Endothelial cell of umbilical vein (primary cell): Measurements from ENCODE around the gene ZNF804B.

Experiments
- EZH2 ChIP-seq: IDR thresholded peaks from 2 replicates; pipeline ENCODE4 v1.6.1; 2012; ENCODE audit warnings: borderline replicate concordance, low read depth, mild to moderate bottlenecking, moderate library complexity, low read length, inconsistent platforms; ENCODE audit not compliant: severe bottlenecking
- GATA2 ChIP-seq: IDR thresholded peaks from 2 replicates; pipeline ENCODE4 v1.7.0; 2011; ENCODE audit warnings: low read depth, mild to moderate bottlenecking, moderate library complexity, mixed read lengths, low read length; ENCODE audit not compliant: insufficient read length, insufficient read depth
- POLR2A ChIP-seq: IDR thresholded peaks from 2 replicates; pipeline ENCODE4 v1.6.1; 2012; ENCODE audit warnings: low read depth, mild to moderate bottlenecking, control low read depth, low read length
- POLR2AphosphoS5 ChIP-seq: IDR thresholded peaks from 2 replicates; pipeline ENCODE4 v1.6.1; 2012; ENCODE audit warnings: low read depth, mild to moderate bottlenecking, control low read depth, low read length, moderate library complexity; ENCODE audit not compliant: insufficient read depth
- TF ChIP-seq, protein P1 (sequence below), 2 donors: IDR thresholded peaks; 1 replicate in 1 of 2; 2 replicates in 1 of 2; pipeline ENCODE4 v1.5.1; 2011; ENCODE audit warnings: low read length in 2 of 2, mild to moderate bottlenecking in 2 of 2, moderate library complexity in 2 of 2, control low read depth in 1 of 2, inconsistent platforms in 1 of 2, low read depth in 1 of 2; ENCODE audit not compliant: insufficient read depth in 1 of 2; ENCODE audit errors: extremely low read depth in 1 of 2
- TF ChIP-seq, protein P2 (sequence below): IDR thresholded peaks from 2 replicates; pipeline ENCODE4 v1.6.1; 2011; ENCODE audit not compliant: insufficient read depth, insufficient read length

GRCh38 chr7:89021741-89022140, 262.2 kb downstream of the ZNF804B start:
- TF ChIP-seq, protein P1, sequence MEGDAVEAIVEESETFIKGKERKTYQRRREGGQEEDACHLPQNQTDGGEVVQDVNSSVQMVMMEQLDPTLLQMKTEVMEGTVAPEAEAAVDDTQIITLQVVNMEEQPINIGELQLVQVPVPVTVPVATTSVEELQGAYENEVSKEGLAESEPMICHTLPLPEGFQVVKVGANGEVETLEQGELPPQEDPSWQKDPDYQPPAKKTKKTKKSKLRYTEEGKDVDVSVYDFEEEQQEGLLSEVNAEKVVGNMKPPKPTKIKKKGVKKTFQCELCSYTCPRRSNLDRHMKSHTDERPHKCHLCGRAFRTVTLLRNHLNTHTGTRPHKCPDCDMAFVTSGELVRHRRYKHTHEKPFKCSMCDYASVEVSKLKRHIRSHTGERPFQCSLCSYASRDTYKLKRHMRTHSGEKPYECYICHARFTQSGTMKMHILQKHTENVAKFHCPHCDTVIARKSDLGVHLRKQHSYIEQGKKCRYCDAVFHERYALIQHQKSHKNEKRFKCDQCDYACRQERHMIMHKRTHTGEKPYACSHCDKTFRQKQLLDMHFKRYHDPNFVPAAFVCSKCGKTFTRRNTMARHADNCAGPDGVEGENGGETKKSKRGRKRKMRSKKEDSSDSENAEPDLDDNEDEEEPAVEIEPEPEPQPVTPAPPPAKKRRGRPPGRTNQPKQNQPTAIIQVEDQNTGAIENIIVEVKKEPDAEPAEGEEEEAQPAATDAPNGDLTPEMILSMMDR (IDR thresholded peaks at IDR 0.05; ENCODE audit: extremely low read depth in 1 of 2, insufficient read depth in 1 of 2, low read depth in 1 of 2, low read length in 2 of 2): no peak
- TF ChIP-seq POLR2A: no peak
- no peak for TF ChIP-seq POLR2AphosphoS5
- no peak for TF ChIP-seq EZH2
- TF ChIP-seq, protein P2, sequence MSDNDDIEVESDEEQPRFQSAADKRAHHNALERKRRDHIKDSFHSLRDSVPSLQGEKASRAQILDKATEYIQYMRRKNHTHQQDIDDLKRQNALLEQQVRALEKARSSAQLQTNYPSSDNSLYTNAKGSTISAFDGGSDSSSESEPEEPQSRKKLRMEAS: no peak
- TF ChIP-seq GATA2: no peak
